DND-41 (cell line): ENCODE results near the gene MADCAM1.

Source experiments
- ATAC-seq: fragments of 200-7000 bp; cut with Tn5 transposase; 3 replicates; pipeline ENCODE4 v1.9.1; 2021; ENCODE audit warnings: low read depth; ENCODE audit not compliant: insufficient read depth
- DNase-seq: peaks from one replicate; pipeline ENCODE4 v3.0.0-alpha.2; 2020
- H2AFZ ChIP-seq: 2 replicates; pipeline ENCODE4 v1.6.0; 2012; ENCODE audit warnings: low read depth, low read length
- H3K27ac ChIP-seq: 2 replicates; pipeline ENCODE4 v1.5.1; 2012; ENCODE audit warnings: low read length, inconsistent platforms
- H3K27me3 ChIP-seq: fragments of 200-600 bp; sonication (generic); 2 replicates; pipeline ENCODE4 v1.6.0; 2012; ENCODE audit warnings: low read length, mild to moderate bottlenecking, inconsistent platforms; ENCODE audit not compliant: insufficient read depth, poor library complexity
- H3K36me3 ChIP-seq: 2 replicates; pipeline ENCODE4 v1.5.1; 2012; ENCODE audit warnings: low read length, inconsistent platforms; ENCODE audit not compliant: insufficient read depth
- H3K4me1 ChIP-seq: 2 replicates; pipeline ENCODE4 v1.5.1; 2012; ENCODE audit warnings: mild to moderate bottlenecking, low read length; ENCODE audit not compliant: insufficient read depth
- H3K4me2 ChIP-seq: 2 replicates; pipeline ENCODE4 v1.6.0; 2012; ENCODE audit warnings: mild to moderate bottlenecking, moderate library complexity, low read length, inconsistent platforms; ENCODE audit not compliant: insufficient read depth
- H3K4me3 ChIP-seq, 2 experiments: fragments of 200-600 bp in 1 of 2; shearing (Covaris generic) in 1 of 2; 2 replicates each; pipeline ENCODE4 v1.5.1; 2012 to 2016; ENCODE audit warnings: inconsistent platforms in 2 of 2, low read length in 2 of 2, mild to moderate bottlenecking in 2 of 2, low read depth in 1 of 2, moderate library complexity in 1 of 2
- H3K79me2 ChIP-seq: 2 replicates; pipeline ENCODE4 v1.6.0; 2012; ENCODE audit warnings: low read length, inconsistent platforms; ENCODE audit not compliant: insufficient read depth
- H3K9ac ChIP-seq: 2 replicates; pipeline ENCODE4 v1.6.0; 2012; ENCODE audit warnings: low read depth, mild to moderate bottlenecking, inconsistent platforms, low read length, moderate library complexity
- H3K9me3 ChIP-seq: 2 replicates; pipeline ENCODE4 v1.5.1; 2012; ENCODE audit warnings: low read length, moderate library complexity, mild to moderate bottlenecking, inconsistent platforms; ENCODE audit not compliant: insufficient read depth, severe bottlenecking
- H4K20me1 ChIP-seq: 2 replicates; pipeline ENCODE4 v1.6.0; 2012; ENCODE audit warnings: low read length; ENCODE audit not compliant: insufficient read depth
- EZH2 ChIP-seq: IDR thresholded peaks from 3 replicates; pipeline ENCODE4 v1.6.1; 2012; ENCODE audit warnings: borderline replicate concordance, low read depth, mild to moderate bottlenecking, moderate library complexity, low read length, inconsistent platforms; ENCODE audit not compliant: severe bottlenecking
- TF ChIP-seq, protein P1 (sequence below): IDR thresholded peaks from 2 replicates; pipeline ENCODE4 v1.5.1; 2012; ENCODE audit warnings: borderline replicate concordance, low read length, moderate library complexity, mild to moderate bottlenecking; ENCODE audit not compliant: poor library complexity, severe bottlenecking; ENCODE audit errors: extremely low read depth

The MADCAM1 gene

GRCh38 chr19:513368-514165, 17.3 kb downstream of the MADCAM1 start:
- H3K27me3 ChIP-seq, result no peaks in the 10 kb centered on the region
- no peak overlapping the region for H3K4me2 ChIP-seq
- peaks cover 27% of the 10 kb centered on the region for H4K20me1 ChIP-seq
- H3K9me3 ChIP-seq, result no peaks in the 10 kb centered on the region
- no peak for ATAC-seq
- H3K79me2 ChIP-seq, result peaks cover 12% of the 10 kb centered on the region
- H3K4me1 ChIP-seq, result peaks cover 41% of the 10 kb centered on the region
- H2AFZ ChIP-seq, result no peak overlapping the region
- no peak overlapping the region for H3K4me3 ChIP-seq
- TF ChIP-seq, protein P1, sequence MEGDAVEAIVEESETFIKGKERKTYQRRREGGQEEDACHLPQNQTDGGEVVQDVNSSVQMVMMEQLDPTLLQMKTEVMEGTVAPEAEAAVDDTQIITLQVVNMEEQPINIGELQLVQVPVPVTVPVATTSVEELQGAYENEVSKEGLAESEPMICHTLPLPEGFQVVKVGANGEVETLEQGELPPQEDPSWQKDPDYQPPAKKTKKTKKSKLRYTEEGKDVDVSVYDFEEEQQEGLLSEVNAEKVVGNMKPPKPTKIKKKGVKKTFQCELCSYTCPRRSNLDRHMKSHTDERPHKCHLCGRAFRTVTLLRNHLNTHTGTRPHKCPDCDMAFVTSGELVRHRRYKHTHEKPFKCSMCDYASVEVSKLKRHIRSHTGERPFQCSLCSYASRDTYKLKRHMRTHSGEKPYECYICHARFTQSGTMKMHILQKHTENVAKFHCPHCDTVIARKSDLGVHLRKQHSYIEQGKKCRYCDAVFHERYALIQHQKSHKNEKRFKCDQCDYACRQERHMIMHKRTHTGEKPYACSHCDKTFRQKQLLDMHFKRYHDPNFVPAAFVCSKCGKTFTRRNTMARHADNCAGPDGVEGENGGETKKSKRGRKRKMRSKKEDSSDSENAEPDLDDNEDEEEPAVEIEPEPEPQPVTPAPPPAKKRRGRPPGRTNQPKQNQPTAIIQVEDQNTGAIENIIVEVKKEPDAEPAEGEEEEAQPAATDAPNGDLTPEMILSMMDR, result no peak
- TF ChIP-seq EZH2, result no peak
- no peak overlapping the region for H3K9ac ChIP-seq
- H3K27ac ChIP-seq, result no peak overlapping the region
- no peak for DNase-seq
- H3K36me3 ChIP-seq, result peaks cover 18% of the 10 kb centered on the region

- Histone ChIP-seq H3K9me3 (no peaks in the 10 kb centered on the region), H3K4me2 (no peak overlapping the region), H3K4me1 (peaks cover 35% of the 10 kb centered on the region), H3K27ac (no peak overlapping the region), H3K9ac (no peak overlapping the region), H2AFZ (no peak overlapping the region), H3K36me3 (peaks cover 18% of the 10 kb centered on the region), H3K4me3 (no peak overlapping the region), H3K79me2 (peaks cover 6% of the 10 kb centered on the region), H4K20me1 (peaks cover 23% of the 10 kb centered on the region), H3K27me3 (no peaks in the 10 kb centered on the region)
- ATAC-seq (no peak), DNase-seq (no peak)
- TF ChIP-seq, protein P1, result no peak
- TF ChIP-seq EZH2, result no peak
These were observed 17.9 kb downstream of the MADCAM1 start for GRCh38 chr19:514166-514663.

GRCh38 chr19:517721-518597, 21.7 kb downstream of the MADCAM1 start:
- ATAC-seq (no peak; the same call in 2 of the 3 replicates), DNase-seq (no peak)
- Histone ChIP-seq H2AFZ (no peak overlapping the region), H3K4me2 (no peak overlapping the region), H3K27me3 (no peaks in the 10 kb centered on the region), H3K36me3 (peaks cover 14% of the 10 kb centered on the region), H3K9ac (no peak overlapping the region), H3K4me1 (no peaks in the 10 kb centered on the region), H3K79me2 (no peaks in the 10 kb centered on the region), H3K4me3 (no peak overlapping the region), H3K27ac (no peak overlapping the region), H4K20me1 (peaks cover 18% of the 10 kb centered on the region), H3K9me3 (no peaks in the 10 kb centered on the region)
- no peak for TF ChIP-seq EZH2
- TF ChIP-seq, protein P1, result no peak
